T1000 (cell line): ENCODE measurements around the gene LYPD5.
"Not testable (repeated sequence)": the region's sequence is repeated elsewhere in the genome, so short reads cannot be mapped to it uniquely, and the experiment has no call there.

ENCODE experiments used
- DNase-seq: peaks from one replicate; lab custom pipeline; 2025; ENCODE audit warnings: mixed read lengths; lab: John Stamatoyannopoulos, UW

Gene LYPD5

DNA sequence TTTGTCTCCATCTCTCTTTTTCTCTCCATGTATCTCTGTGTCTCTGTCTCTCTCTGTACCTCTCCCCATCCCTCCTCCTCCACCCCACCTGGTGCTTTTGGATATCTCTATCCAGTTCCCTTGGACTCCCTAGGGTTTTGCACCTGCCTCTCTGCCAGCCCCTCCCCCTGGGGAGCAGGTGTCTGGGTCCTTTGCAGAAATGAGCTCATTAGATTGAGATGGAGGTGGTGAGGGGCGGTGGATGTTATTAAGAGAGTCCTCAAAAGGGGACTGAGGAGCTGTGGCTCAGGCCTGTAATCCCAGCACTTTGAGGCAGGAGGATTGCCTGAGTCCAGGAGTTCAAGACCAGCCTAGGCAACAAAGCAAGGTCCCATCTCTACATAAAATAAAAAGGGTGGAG, 23.6 kb downstream of the LYPD5 start:
- no peak for DNase-seq

DNA sequence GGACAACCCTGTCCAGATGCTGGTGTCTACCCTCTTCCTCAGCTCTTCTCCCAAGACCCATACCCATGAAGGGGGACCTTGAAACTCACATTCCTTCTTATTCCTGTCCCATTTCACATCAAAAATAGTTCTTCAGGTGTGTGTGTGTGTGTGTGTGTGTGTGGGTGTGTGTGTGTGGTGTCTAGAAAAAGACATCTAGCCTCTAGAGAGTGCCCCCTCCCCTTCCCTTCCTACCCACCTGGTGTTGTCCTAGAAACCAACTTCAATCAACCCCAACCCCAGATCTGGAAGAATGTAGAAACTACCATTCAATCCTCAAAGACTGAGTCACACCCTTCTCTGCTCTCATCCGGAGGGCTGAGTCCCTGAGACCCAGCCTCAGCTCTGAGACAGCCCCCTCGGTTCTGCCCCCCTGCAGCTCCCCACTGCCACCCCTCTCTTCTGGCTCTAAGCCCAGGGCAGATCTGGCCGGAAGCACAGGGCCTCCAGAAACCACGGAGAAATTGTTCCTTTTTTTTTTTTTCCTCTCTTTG, 25.0 kb downstream of the LYPD5 start:
- DNase-seq: peak; percentile 26

DNA sequence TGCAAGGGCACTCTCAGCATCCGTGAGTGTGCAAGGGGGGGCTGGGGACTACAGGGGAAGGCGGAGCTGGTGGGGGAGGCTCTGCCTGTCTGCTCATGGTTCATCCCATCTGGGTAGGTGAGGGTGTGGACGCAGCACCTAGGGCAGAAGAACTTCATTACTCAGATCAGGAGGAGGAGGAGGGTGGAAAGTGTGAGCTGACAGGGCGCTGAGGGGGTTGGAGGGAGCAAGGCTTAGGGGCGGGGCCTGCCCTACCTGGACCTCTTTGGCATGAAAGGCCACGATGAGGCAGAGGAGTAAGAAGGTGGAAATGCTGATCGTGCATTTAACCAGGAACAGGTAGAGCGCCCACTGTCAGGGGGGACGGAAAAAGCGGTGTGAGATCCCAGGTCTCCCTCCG, 26.0 kb downstream of the LYPD5 start:
- no peak for DNase-seq

DNA sequence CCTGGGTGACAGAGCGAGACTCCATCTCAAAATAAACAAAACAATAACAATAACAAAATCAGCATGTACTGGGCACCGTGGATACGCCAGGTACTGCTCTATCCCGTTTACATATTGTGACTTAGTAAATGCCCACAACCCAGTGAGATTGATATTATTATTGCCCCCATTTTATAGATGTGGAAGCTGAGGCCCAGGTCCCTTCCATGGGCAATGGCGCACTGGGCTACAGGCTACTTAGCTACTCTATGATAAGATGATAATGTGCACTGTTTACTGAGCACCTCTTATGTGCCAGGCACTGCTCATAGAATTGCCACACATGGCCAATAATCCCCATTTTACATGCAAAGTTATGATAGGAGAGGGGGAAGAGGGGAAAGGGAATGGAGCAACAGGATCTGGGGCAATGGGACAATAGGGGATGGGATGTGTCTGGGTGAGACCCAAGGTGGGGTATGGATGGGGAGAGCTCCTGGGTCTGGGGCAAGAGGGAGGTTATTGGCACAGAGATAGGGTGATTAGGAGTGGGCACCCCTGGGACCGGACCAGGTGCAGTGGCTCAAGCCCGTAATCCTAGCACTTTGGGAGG, 26.9 kb downstream of the LYPD5 start:
- DNase-seq: no peak

DNA sequence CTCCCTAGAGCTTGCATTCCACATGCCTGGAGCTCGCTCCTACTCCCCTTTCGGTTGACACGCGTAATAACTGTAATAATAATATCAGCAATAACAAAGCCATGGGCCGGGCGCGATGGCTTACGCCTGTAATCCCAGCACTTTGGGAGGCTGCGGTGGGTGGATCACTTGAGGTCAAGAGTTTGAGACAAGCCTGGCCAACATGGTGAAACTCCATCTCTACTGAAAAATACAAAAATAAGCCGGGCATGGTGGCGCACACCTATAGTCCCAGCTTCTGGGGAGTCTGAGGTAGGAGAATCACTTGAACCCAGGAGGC, 27.3 kb downstream of the LYPD5 start:
- not testable (repeated sequence) for DNase-seq

DNA sequence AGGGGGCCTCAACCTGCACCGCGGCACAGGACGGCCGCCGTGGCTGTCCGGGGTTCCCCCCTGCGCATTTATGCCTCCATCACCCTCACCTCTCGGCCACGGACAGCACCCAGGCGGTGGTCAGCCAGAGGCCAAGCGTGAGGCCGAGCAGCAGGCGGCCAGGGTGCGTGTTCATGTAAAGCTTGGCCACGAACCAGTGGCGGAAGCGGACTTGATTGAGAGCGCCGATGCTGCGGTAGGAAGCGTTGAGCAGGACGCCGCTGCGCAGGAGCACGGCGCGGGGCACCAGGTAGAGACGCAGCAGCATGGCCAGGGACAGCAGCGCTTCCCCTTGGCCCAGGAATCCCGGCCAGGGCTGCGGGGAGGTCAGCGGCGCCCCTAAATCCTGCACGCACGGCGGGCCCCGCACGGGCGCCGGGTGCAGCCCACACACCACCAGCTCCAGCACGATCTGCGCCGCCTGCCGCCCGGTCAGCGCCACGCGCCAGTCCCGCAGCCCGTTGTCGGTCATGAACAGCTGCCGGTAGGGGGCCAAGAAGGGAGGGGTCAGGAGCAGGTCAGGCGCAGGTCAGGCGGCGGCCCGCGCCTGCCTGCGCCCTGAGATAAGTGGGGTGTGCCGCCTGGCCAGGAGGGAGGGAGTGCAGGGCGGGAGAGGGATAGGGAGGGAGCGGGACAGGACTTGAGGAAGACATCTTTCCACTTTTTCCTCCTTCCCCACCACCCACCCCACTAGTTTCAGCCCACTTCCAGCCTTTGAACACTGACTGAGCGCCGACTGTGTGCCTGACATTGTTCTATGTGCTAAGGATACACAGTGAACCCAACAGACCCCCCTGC, 27.9 kb downstream of the LYPD5 start:
- no peak for DNase-seq

DNA sequence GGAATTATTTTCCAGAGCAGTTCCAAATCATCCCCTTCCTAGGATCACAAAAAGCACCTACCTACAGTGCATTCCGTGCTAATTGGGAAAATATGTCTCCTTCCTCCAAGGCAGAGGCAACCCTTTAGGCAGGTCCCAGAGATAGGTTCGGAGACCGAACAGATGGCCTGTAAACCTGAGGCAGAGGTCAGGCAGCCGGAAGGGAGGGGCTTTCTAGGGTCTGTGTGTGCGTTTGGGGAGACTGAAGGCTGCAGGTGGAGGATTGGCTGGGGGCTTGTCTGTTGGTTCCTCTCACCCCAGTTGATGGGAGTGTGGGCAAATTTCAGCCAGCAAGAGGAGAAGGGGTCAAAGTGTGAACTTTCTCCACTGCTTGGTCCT, 28.5 kb downstream of the LYPD5 start:
- no peak for DNase-seq

DNA sequence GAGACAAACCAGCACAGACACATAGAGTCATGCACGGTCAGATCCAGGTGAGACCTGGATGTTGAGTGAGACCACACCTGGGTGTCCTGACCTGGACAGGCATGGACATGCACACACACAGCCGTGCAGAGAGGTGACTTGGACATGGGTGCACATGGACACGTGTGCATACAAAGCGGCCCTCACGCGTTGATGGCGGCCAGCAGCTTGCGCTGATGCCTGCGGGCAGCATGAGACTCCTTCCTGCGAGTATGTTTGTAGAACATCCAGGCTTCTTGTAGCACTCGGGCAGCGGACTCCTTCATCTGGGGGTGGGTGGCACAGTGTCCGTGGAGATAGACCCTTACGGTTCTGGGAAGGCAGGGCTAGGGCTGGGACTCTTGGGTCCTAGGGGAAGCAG, 33.0 kb downstream of the LYPD5 start:
- DNase-seq: no peak

DNA sequence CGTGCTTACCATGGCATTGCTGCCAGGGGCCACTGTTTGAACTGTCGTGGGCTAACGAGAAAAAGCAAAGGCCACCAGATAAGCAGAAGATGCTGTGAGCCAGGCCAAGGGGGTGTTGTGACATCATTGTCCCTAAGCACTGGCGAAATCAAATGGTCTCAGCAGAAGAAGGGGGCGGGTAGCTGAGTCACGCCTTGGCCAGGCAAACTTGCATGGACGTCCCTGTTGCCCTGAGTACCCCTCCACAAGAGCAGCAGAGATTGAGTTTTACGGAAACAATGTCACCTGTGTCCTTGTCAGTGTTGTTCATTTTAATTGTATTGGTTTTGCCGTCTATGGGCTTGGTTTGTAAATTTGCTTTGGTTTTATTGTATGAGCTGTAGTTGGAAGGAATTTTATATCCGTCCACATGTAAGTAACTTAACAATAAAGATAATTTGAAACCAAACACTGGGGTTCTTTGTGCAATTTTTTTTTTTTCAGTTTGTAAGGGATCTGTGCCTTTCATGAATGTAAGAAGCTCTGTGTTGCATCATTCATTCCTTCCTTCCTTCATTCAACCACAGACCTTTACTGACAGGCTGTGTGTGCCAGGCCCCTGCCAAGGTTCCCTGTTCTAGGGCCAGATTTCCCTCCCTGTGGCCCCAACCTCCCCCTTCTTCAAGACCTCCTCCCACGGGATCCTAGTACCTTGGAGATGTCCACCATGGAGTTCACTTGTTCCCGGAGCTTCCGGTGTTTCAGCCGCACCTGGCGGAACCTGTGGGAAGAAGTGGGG, 33.8 kb downstream of the LYPD5 start:
- DNase-seq: no peak

DNA sequence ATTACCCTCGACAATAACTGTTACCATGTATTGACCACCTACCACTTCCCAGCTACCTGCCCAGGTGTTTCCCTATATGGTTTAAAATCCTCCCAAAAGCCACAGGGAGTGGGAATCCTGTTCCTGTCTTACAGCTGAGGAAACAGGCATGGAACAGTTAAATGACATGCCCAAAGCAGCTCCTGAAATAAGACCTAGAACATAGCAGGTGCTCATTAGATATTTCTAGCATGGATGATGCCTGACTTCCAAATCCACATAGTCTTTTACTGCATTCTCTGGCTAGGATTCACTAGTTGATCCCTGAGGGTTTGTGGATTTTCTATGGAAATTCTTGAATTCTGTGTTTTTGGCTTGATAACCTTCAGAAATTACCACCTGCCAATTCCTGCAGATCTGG, 34.4 kb downstream of the LYPD5 start:
- no peak for DNase-seq

DNA sequence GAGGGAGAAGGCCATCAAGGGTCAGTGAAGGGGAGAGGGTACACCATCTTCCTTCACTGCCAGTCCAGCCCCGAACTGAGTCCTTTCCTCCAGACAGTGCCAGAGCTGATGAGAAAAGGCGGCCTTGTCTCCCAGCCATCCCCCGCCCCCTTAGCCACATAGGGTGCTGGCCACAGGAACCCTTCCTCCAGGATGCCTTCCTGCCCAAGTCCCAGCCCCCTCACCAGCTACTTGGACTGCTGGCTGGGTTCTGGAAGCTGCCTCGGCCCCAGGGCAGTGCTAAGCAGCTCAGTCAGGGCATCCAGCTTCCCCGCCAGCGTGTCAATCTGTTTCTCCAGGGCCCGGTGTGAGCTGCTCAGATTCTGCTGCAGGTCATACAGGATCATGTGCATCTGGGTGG, 34.9 kb downstream of the LYPD5 start:
- DNase-seq: no peak

DNA sequence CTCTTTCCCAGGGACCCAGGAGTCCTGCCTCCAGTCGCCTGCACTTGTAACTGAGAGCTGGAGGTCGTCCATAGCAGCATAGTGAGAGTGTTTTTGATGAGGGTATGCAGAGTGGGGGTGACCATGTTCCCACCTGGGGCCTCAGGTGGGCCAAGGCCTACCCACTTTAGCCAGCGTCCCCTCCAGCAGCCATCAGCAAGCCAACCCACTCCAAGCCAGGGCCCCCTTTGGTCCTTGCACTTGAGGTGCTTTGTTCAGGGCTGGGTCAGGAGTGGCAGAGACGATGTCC, 35.5 kb downstream of the LYPD5 start:
- DNase-seq: no peak

DNA sequence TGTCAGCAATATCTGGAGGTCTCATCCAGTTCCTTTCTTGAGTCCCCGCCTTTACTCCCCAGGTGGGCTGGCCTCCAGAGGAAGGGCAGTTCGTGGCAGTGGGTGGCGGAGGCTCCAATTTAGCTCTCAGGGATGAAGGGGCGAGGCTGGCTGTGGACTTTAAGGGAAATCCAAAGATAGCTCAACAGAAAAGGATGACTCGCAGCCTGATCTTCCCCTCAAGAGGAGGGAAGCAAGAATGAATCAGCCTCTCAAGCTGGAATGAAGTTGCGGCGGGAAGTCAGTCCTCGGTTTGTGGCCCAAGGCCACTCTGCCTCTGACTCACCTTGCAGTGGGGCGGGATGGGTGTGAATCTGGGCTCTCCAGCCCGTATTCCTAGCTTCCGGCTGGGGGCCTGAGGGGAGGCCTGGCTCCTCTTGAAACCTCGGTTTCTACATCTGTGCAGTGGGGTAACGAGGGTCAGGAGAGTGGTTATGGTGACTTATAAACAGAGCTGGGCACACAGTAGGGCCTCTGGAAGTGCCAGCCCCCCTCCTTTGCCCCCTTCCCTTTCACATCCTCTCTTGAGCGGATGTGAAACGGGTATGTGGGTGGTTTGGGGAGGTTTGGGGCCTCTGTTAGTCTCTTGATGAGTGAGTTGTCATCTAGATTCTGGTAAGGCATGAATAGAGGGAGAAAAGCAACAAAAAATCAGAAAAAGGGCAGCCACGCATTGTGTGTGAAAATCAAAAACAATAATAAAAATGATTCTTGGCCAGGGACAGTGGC, 37.0 kb downstream of the LYPD5 start:
- peak; percentile 85 for DNase-seq

DNA sequence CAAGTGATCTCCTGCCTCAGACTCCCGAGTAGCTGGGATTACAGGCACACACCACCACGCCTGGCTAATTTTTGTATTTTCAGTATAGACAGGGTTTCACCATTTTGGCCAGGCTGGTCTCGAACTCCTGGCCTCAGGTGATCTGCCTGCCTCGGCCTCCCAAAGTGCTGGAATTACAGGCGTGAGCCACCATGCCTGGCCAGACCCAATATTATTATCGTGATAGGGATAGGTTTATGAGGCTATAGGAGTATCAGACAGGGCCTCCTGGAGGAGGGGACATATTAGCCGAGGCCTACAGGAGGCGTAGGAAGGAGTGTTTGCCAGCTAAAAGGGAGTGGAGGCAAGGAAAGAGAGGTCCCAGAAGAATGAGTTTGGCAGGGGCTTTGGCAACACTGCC, 37.6 kb downstream of the LYPD5 start:
- not testable (repeated sequence) for DNase-seq

DNA sequence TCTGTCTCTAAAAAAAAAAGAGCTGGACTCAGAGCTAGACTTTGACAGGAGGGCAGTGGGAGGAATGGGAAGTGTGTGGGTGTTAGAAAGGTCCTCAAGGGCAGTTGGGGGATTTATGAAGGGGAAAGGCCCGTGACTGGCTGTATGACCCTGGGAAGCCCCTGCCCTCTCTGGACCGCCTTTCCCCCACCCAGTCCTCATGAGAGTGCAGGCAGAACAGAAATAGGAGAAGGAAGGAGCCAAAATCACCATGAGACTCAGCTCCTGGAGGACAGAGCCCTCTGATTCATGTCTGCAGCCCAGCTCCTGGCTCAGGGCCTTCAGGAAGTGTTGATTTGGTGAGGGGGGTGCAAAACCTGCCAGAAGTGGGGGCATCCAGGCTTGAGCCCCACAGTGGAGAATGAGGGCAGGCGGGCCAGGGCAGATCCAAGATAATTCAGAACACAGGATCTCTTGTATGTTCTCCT, 38.7 kb downstream of the LYPD5 start:
- no peak for DNase-seq

DNA sequence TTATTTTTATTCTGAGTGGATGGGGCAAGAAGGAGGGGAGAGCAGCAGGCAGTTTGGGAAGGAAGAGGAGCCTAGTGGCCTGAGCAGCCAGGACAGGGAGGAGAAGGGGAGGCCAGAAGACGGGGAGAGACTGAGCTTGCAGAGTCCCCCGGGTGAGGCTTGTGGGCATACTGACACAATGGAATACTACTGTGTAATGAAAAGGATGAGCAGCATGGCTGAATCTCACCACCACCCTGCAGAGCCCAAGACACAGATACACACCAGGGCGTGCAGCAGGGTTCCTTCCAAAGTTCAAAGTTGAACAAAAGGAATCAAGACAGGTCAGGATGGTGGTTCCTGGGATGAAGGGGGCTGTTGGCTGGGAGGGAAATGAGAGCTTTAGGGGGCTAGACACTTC, 39.4 kb downstream of the LYPD5 start:
- no peak for DNase-seq

DNA sequence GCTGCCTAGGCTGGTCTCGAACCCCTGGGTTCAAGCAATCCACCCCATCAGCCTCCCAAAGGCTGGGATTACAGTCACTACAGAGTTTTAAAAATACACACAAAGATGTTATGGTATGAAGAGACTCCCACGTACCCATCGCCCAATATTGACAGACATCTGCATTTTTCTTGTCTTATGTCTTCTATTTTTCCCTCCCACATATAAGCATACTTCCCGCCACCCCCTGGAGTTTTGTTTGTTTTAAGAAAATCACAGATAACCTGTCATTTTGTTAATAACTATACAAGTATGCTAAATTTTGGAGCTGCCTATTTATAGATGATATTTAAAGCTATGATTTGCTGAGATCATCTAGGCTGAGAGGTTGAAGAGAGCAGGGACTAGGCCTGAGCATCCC, 41.3 kb downstream of the LYPD5 start:
- no peak for DNase-seq

DNA sequence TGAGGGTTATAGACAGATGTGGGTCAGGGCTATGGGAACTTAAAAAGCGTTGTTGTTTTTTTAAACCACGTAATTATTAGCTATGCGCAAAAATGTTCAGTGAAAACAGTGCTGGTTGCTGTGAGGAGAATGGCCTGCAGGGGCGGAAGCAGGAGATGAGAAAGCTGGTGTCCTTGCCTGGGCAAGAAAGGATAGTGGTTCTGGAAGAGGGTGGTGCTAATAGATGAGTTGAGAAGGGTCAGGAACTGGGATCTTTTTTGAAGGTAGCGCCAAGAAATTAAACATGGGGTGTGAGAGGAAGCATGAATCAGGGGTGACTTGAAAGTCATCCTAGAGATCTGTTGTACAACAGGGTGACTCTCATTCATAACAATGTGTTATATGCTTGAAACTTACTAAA, 42.7 kb downstream of the LYPD5 start:
- DNase-seq: no peak

DNA sequence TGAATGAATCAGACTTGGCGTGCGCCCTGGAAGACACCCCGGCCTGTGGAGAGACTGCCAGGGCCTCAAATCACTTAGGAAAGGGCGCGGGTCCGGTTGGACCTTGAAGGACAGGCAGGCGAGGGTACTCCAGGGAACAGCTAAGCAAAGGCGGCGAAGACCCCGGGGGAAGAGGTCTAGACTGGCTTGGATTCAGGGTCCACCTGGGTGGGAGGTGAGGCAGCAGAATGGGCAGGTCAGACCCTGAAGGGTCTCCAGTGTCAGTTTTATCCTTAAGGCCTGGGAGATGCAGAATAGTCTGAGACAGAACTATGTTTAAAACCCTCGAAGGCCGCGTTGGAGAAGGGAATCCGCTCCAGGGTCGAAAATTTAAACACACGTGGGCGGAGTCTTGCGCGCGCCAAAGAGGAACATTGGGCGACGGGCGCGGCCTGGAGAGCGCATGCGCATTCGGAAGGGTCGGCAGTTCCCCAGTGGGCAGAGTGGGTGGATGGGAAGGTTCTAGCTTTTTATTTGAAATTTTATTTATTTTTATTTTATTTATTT, 46.9 kb downstream of the LYPD5 start:
- peak; percentile 41 for DNase-seq

DNA sequence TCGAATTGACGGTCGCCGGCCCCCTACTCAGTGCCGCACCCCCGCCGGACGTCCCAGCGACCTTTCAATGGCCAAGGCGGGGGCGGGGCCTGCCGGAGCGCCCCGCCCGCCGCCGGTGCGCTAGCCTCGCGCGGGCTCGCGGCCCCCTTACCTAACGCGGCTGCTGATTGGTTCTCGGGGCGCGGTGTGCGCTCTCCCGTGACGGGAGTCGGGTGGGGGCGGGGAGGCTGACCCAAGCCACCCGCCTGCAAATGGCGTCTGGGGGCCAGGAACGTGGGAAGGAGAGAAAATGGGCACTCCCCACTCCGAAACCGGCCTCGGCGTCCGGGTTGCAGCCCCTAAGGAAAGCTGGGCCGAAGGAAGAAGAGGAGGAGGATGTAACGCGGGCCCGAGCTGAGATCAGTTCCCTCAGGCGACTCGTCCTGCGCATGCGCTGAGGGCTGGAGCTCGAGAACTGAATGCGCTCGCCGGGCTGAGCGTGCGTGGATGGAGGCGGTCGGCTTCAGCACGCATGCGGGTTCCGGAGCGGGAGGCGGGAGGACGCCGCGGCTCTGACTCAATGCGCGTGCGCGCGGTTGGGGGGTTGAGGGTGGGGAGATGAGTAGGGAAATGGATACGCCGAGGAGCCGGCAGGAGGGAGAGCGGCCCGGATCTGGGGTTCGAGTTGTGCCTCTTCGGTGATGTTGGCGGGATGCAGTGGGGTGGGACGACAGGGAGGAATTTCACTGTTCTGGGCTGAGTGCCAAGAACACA, 47.6 kb downstream of the LYPD5 start, which contains the start of gene SMG9:
Gene SMG9, minus strand, starts transcription at position 460 of the 753 bp plus-strand sequence. CDS start 4,221 bp downstream, outside the sequence.
- DNase-seq: peak; percentile 96

DNA sequence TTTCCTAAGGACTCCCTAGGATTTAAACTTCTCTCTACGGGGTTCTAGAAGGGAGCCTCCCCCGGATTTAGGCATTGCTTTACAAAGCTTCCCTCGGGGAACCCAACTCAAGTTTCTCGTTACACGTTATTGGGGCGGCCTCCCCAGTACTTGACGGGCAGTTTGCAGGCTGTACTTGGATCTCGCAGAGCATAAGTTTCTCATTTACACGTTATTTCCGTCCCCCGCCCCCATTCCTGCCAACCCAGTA, 48.1 kb downstream of the LYPD5 start:
- DNase-seq: no peak
